SIG-M5 (cell line): ENCODE results near the gene ABHD12.
"Not testable (repeated sequence)": the region's sequence is repeated elsewhere in the genome, so short reads cannot be mapped to it uniquely, and the experiment has no call there.

ENCODE experiments used
- DNase-seq: peaks from one replicate; lab custom pipeline; 2025; lab: John Stamatoyannopoulos, UW

ABHD12 gene

GRCh38 chr20:25390538-25391528, at the start of gene ABHD12:
ABHD12 (minus strand) TSS chr20:25390835; CDS start chr20:25390703, 132 bp downstream.
- peak; percentile 74 for DNase-seq

DNA sequence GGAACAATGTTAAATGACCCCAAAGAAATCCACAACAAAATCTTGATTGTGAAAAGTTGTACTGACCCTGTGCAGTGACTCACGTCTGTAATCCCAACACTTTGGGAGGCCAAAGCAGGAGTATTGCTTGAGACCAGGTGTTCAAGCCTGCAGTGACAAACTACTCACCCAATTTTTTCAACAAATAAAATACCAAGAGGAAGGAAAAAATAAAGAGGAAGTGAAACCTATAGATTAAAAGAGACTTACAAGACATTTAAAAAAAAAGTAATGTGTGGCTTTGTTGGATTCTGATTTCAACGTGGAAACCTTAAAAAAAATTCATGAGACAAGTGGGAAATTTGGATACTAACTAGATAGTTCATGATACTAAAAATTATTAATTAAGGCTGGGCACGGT, 48.7 kb upstream of the ABHD12 start:
- peak; percentile 45 for DNase-seq

- no peak for DNase-seq
Observed at GRCh38 chr20:25437153-25437581, 46.5 kb upstream of the ABHD12 start.

DNA sequence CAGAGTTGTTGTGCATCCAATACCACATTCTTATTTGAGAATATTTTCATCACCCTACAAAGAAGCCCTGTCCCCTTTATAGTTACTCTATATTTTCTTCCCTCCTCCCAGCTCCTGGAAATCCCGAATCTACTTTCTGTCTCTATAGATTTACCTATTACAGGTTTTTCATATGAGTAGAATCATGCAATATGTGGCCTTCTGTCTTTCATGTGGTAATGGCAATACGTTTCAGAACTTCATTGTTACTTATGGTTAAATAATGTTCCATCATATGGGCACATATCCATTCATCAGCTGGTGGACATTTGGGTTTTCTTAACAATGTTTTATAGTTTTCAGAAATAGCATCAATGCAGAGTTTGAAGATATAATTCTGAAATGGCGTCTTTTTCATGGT, 33.9 kb upstream of the ABHD12 start:
- DNase-seq, result no peak

- DNase-seq, result no peak
Observed at GRCh38 chr20:25422032-25422431, 31.4 kb upstream of the ABHD12 start.

DNA sequence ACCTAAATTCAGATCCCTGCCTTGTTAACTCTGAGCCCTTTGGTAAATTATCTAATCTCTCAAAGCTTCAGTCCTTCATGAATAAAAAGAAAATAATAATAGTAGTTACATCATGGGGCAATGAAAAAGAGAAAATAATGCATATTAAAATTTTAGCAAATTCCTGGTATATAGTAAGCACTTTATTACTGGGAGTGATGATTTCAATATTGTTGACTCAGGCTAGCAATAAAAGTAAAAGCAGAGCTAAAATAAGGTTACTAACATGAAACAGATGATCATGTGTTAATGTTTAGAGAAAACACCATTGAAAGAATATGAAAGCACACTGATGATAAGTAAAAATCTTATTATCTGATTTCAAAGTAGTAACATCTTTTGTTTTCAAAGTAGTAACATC, 30.5 kb upstream of the ABHD12 start:
- no peak for DNase-seq

DNA sequence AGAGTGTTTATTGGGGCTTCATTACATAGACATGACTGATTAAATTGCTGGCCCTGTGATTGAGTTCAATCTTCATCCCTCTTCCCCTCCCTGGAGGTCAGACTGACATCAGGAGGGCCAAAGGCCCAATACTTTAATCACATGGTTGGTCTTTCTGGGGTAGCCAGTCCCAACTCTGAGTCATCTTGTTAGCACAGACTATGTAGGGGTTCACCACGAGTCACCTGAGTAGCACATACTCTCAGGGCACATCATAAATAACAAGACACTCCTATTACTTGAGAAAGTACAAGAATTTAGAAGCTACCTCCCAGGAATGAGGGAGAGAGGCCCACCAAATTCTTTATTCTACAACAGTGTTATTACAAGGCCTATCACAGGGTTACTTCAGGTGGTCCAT, 28.1 kb upstream of the ABHD12 start:
- no peak for DNase-seq

DNA sequence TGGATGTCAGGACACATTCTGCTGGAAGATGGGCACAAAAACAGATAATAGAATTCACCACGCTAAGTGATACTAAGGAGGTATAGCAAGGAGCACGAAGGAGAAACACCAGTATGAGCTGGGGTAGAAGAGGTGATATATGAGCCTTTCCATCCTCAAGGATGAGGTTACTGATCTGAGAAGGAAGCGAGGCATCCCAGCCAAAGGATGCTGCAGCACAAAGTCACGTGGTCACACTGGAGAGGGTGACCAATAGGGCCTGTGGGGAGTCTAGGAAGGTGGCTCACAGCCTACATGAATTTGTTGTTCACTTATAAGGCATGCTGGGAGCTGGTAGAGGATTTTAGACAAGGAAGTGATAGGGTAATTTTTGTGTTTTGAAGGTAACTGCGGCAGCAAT, 18.3 kb upstream of the ABHD12 start:
- DNase-seq, result no peak

- no peak for DNase-seq
Observed at GRCh38 chr20:25408170-25408547, 17.5 kb upstream of the ABHD12 start.

DNA sequence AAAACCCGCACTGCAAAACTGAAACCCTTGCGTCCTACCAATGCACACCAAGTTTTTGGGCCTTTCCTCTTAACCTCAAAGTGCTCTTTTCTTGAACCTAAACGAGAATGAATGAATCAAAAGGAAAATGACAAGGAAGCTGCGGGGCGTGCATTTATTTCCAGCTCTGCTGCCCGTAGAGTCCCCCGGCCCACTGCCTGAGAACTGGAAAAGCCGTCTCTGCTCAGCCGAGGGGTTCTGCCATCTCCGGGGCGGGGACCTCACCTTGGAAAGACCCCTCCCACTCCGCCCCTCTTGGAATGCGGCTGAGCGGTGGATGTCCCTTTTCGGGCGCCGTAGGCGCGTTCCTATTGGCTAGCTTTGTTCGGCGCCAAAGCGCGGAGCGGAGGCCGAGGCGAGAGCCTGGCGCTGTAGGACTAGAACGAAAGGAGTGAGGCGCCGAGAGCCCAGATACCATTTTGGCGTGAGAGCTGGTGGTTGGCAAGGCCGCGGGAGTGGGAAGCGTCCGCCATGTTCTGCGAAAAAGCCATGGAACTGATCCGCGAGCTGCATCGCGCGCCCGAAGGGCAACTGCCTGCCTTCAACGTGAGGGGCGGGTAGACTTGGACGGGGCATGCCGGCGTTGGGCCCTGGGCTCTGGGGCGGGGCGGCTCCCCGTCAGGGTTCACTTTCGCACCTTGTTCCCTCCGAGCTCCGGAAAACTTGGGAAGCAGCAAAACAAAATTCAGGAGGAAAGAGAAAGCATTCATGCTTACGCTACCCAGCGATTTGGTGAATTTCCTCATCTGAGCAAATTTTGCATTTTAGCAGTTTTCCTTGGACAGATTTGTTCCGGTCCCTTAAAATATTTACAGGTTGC, 16.9 kb upstream of the ABHD12 start, which contains the start of gene GINS1:
TSS of gene GINS1 (plus strand) at position 363 of the 859 bp plus-strand sequence. CDS start at position 511, 148 bp downstream.
- DNase-seq, result no peak

DNA sequence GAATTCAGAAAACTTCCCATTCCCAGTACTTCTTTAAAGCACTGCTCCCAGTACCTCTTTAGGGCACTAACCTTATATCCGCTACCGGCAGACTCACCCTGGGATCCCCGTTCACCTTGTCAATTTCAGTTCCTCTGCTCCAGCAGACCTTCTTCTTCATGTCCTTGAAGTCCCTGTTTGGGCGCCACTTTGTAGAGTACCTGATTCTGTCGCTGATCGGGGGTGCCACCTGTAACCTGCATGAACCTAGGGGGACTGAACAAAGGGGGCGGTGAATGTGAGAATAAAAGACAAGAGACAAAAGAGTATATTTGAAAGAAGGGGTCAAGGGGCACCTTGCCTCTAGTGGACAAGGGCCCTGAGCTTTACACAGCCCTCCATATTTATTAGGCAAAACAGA, 11.9 kb upstream of the ABHD12 start:
- no peak for DNase-seq

GRCh38 chr20:25400291-25400732, 9.7 kb upstream of the ABHD12 start:
- not testable (repeated sequence) for DNase-seq

GRCh38 chr20:25399037-25399430, 8.4 kb upstream of the ABHD12 start:
- no peak for DNase-seq

GRCh38 chr20:25398376-25399036, 7.9 kb upstream of the ABHD12 start:
- no peak for DNase-seq

GRCh38 chr20:25397821-25398220, 7.2 kb upstream of the ABHD12 start:
- no peak for DNase-seq

GRCh38 chr20:25397096-25397495, 6.5 kb upstream of the ABHD12 start:
- DNase-seq, result no peak

DNA sequence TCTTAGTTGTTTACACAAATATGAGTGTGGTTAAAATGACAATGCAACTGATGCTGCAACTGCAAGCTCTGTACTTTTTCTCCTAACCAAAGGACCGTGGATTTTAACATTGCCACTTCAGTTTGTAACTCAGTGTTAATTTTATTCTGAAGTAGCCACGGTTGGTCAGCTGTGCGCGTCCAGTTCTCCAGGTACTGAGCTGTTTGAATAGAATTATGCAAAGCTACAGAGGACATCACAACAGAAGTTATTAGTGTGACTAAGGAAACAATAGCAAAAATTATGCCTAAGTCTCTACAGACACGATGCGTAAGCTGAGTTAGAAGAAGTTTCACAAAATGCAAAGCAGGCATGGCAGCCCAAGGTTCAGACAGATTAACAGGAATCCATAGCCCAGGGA, 4.4 kb upstream of the ABHD12 start:
- no peak for DNase-seq

GRCh38 chr20:25394276-25394675, 3.6 kb upstream of the ABHD12 start:
- DNase-seq, result no peak

DNA sequence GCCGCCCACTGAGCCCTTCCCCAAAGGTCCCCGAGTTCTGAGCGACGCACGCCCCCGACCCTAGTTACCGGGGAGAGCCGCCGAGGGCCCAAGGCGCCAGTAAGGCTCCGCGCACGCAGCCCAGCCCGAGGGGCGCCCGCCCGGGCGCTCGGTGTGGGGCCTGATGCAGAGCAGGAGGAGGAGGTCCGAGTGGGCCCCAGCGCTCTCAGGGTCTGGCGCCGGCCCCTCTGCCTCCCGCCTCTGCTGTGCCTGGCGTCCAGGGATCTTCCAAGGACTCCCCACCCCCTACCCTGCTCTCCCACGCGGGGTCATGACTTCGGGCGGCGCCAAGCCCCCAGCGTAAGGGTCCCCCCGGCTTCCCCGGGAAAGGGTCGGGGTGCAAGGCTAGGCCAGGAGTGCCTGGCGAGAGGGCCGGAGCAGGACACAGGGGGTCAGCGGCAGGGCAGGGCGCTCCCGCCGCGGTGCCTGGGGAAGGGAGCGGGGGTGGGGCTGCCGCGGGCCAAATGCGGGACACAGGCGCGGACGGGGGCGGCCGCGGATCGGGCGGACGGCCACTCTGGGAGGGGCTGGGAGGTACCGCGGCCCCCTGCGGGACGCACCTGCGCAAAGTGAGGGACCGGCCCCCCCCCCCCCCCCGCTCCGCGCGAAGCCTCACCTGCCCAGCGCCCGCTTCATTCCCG, 637 bp downstream of the ABHD12 start:
- DNase-seq, result no peak

DNA sequence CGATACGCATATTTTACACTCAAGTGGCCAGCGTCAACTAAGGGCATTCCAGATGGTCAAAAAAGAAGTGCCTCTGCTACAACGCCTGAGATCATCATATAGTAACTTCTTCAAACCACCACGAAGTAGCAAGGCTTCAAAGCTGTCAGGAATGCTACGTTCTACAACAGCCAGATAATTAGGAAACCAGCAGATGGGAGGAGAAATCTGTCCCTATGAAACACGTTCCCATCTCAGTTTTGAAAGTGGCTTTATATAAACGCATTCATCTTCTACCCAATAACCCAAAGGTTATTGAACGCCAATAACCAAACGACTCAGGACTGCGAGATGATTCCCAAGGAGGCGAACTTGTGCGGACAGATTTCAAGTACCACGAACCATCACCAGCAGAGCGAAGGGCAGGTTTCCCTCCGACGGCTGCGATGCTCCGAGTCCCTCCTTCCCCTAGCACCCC, 1.2 kb downstream of the ABHD12 start:
- no peak for DNase-seq

GRCh38 chr20:25382704-25383370, 7.8 kb downstream of the ABHD12 start:
- DNase-seq, result no peak
